ENCODE results near the gene ZNF76. TPM values are rescaled to one million over a fixed set of nuclear protein-coding genes. Genes with fewer than 3 reads are reported as not detected.

ZNF76 gene
- total and polyA plus RNA-seq, 2 of the 13 experiments (the other 11 are each of a cell fraction or from before 2014, with no cell fraction given), result 13.2 to 26.4 TPM

- no peak for TF ChIP-seq YEATS2 (CRISPR knock-in tag; IDR thresholded peaks at IDR 0.05; ENCODE audit: borderline replicate concordance)
- no peak for TF ChIP-seq TFDP1 (CRISPR knock-in tag; IDR thresholded peaks at IDR 0.05; ENCODE audit: borderline replicate concordance)
- TF ChIP-seq FOXM1 (CRISPR knock-in tag; IDR thresholded peaks at IDR 0.05), result no peak
- TF ChIP-seq, protein P1, sequence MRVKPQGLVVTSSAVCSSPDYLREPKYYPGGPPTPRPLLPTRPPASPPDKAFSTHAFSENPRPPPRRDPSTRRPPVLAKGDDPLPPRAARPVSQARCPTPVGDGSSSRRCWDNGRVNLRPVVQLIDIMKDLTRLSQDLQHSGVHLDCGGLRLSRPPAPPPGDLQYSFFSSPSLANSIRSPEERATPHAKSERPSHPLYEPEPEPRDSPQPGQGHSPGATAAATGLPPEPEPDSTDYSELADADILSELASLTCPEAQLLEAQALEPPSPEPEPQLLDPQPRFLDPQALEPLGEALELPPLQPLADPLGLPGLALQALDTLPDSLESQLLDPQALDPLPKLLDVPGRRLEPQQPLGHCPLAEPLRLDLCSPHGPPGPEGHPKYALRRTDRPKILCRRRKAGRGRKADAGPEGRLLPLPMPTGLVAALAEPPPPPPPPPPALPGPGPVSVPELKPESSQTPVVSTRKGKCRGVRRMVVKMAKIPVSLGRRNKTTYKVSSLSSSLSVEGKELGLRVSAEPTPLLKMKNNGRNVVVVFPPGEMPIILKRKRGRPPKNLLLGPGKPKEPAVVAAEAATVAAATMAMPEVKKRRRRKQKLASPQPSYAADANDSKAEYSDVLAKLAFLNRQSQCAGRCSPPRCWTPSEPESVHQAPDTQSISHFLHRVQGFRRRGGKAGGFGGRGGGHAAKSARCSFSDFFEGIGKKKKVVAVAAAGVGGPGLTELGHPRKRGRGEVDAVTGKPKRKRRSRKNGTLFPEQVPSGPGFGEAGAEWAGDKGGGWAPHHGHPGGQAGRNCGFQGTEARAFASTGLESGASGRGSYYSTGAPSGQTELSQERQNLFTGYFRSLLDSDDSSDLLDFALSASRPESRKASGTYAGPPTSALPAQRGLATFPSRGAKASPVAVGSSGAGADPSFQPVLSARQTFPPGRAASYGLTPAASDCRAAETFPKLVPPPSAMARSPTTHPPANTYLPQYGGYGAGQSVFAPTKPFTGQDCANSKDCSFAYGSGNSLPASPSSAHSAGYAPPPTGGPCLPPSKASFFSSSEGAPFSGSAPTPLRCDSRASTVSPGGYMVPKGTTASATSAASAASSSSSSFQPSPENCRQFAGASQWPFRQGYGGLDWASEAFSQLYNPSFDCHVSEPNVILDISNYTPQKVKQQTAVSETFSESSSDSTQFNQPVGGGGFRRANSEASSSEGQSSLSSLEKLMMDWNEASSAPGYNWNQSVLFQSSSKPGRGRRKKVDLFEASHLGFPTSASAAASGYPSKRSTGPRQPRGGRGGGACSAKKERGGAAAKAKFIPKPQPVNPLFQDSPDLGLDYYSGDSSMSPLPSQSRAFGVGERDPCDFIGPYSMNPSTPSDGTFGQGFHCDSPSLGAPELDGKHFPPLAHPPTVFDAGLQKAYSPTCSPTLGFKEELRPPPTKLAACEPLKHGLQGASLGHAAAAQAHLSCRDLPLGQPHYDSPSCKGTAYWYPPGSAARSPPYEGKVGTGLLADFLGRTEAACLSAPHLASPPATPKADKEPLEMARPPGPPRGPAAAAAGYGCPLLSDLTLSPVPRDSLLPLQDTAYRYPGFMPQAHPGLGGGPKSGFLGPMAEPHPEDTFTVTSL (CRISPR knock-in tag; IDR thresholded peaks at IDR 0.05; ENCODE audit: borderline replicate concordance), result no peak
- no peak for TF ChIP-seq KLF9 (CRISPR knock-in tag; IDR thresholded peaks at IDR 0.05; ENCODE audit: low read depth)
- no peak for TF ChIP-seq POLR2A (IDR thresholded peaks at IDR 0.05; ENCODE audit: insufficient read depth in 1 of 2, low read depth in 2 of 2, low read length in 2 of 2)
- no peak for TF ChIP-seq ZNF556 (CRISPR knock-in tag; IDR thresholded peaks at IDR 0.05; ENCODE audit: borderline replicate concordance)
- no peak for TF ChIP-seq ZBTB20 (CRISPR knock-in tag; IDR thresholded peaks at IDR 0.05; ENCODE audit: borderline replicate concordance, low read depth)
- TF ChIP-seq HCFC1 (IDR thresholded peaks at IDR 0.05; ENCODE audit: low read depth, low read length), result no peak
- TF ChIP-seq ZNF746 (CRISPR knock-in tag; IDR thresholded peaks at IDR 0.05), result no peak
- TF ChIP-seq ZNF24 (IDR thresholded peaks at IDR 0.05), result no peak
- no peak for TF ChIP-seq ZNF34 (CRISPR knock-in tag; IDR thresholded peaks at IDR 0.05; ENCODE audit: borderline replicate concordance)
- TF ChIP-seq ZNF280B (CRISPR knock-in tag; IDR thresholded peaks at IDR 0.05; ENCODE audit: borderline replicate concordance), result no peak
- no peak for TF ChIP-seq ZNF367 (CRISPR knock-in tag; IDR thresholded peaks at IDR 0.05; ENCODE audit: borderline replicate concordance)
- TF ChIP-seq KLF16 (CRISPR knock-in tag; IDR thresholded peaks at IDR 0.05), result no peak
- TF ChIP-seq FOXO1 (CRISPR knock-in tag; IDR thresholded peaks at IDR 0.05), result no peak
- TF ChIP-seq SETDB1 (CRISPR knock-in tag; IDR thresholded peaks at IDR 0.05; ENCODE audit: borderline replicate concordance), result no peak
- TF ChIP-seq ATF7 (IDR thresholded peaks at IDR 0.05), result no peak
- no peak for TF ChIP-seq ATF7 (CRISPR knock-in tag; IDR thresholded peaks at IDR 0.05)
- no peak for TF ChIP-seq ARHGAP35 (CRISPR knock-in tag; IDR thresholded peaks at IDR 0.05; ENCODE audit: borderline replicate concordance)
- no peak for TF ChIP-seq SP5 (CRISPR knock-in tag; IDR thresholded peaks at IDR 0.05; ENCODE audit: borderline replicate concordance, low read depth)
- TF ChIP-seq ZNF619 (CRISPR knock-in tag; IDR thresholded peaks at IDR 0.05), result no peak
Observed at GRCh38 chr6:35294308-35294945, 34.9 kb downstream of the ZNF76 start (continued).
